Skin epidermis (tissue), 12 donors: ENCODE data around the gene TKFC.
"Not testable (repeated sequence)": the region's sequence is repeated elsewhere in the genome, so short reads cannot be mapped to it uniquely, and the experiment has no call there.

Source experiments
- H3K27ac ChIP-seq, 21 experiments: fragments of 200-600 bp; sonication (generic) in 11 of 21; one replicate each; pipeline ENCODE4 v1.5.0; 2020; ENCODE audit warnings: mild to moderate bottlenecking in 3 of 21, inconsistent platforms in 2 of 21, moderate library complexity in 2 of 21
- H3K4me3 ChIP-seq, 7 experiments: fragments of 200-600 bp; sonication (generic) in 2 of 7; one replicate each; pipeline ENCODE4 v1.5.0; 2020; ENCODE audit warnings: inconsistent platforms in 2 of 7, mild to moderate bottlenecking in 2 of 7, moderate library complexity in 1 of 7

TKFC gene

GRCh38 chr11:61361237-61361740 lies 28.3 kb downstream of the TKFC start:
- H3K27ac ChIP-seq, result peak overlapping the region; percentile 33 to 100 (median 99)
- peak overlapping the region; percentile 50 to 80 (median 71) for H3K4me3 ChIP-seq

DNA sequence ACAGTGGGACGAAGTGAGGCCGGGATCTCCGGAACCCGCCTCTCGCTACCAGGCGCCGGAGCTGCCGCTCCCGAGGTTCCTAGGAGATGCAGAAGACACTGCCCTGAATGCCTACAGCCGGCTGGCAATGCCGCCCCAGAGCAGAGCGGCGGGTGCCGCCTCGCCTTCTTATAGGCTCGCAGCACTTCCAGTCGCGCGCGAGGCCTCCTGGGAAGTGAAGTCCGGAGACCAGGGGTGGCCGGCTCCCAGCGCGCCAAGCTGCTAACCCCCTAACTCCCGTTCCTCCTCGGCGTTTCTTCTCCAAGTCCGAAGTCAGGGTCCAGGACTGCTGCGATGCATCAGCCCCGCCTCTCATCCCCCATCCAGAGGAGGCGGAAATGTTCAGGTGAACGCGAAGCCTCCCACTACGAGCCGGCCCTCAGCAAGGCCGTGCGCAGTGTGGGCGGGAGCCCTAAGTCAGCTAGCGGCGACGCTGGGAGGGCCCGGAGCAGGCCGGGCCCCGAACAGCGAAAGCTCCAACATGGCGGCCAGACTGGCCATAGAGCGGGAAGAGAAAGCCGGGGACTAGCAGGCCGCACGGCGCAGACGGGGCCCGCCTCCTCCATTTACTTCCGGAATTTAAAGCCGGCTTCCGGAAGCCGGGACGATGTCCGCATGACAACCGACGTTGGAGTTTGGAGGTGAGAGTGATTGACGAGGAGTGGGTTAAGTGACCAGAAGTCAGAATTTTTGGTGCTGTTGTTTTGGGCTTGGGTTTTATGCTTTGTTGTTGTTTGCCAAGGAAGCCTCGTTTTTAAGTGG lies 28.9 kb downstream of the TKFC start, which contains the start of the genes CYB561A3 and TMEM138:
Gene CYB561A3, minus strand, starts transcription at position 142 of the 801 bp plus-strand sequence. CDS start 5,169 bp downstream, outside the sequence.
Gene TMEM138, plus strand, starts transcription at position 634 of the 801 bp plus-strand sequence. CDS start 2,017 bp downstream, outside the sequence.
- H3K27ac ChIP-seq, result peak within 1 kb of the TSS; percentile 68 to 100 (median 99)
- H3K4me3 ChIP-seq, result peak within 1 kb of the TSS; percentile 50 to 80 (median 71)

DNA sequence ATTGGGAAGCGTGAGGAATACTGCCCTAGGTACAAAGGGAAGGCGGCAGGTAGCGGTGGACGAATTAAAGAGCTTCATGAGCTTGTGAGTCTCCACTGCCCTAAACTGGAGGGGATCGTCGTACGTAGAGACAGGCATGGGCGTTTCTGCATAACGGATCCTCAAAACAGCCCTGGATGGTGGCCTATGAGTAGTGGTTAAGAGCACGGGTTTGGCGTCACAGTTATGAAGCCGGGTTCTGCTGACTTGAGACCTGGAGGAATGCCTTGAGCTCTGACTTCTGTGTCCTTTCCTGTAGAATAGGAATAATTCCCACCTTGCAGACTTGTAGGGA lies 29.5 kb downstream of the TKFC start:
- Histone ChIP-seq H3K27ac (peak overlapping the region in 20 of 21 experiments; percentile 94 to 100 (median 99)), H3K4me3 (peak overlapping the region; percentile 50 to 80 (median 71))

DNA sequence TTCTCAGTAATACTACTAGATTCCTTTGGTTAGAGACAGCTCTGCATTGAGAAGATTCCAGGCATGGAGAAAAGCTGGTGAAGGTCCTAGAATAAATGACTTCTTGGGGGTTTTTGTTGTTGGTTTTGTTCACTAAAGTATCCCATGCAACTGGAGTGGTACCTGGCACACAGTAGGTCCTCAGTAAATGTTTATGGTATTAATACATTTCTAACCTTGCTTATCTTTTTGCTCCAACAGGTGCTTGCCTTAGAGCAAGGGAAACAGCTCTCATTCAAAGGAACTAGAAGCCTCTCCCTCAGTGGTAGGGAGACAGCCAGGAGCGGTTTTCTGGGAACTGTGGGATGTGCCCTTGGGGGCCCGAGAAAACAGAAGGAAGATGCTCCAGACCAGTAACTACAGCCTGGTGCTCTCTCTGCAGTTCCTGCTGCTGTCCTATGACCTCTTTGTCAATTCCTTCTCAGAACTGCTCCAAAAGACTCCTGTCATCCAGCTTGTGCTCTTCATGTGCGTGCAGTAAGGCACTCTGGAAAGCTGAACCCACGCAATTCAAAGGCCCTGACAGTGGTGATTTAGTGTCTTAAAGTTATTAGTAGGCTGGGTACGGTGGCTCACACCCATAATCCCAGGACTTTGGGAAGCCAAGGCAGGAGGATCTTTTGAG lies 31.1 kb downstream of the TKFC start:
- H3K4me3 ChIP-seq, result no peak overlapping the region
- peak overlapping the region in 3 of 21 experiments; percentile 27 to 100 (median 97) for H3K27ac ChIP-seq

- peak overlapping the region in 4 of 21 experiments; percentile 14 to 72 (median 24) for H3K27ac ChIP-seq
- H3K4me3 ChIP-seq, result no peak overlapping the region
These were observed 34.4 kb downstream of the TKFC start for GRCh38 chr11:61367406-61367805.

DNA sequence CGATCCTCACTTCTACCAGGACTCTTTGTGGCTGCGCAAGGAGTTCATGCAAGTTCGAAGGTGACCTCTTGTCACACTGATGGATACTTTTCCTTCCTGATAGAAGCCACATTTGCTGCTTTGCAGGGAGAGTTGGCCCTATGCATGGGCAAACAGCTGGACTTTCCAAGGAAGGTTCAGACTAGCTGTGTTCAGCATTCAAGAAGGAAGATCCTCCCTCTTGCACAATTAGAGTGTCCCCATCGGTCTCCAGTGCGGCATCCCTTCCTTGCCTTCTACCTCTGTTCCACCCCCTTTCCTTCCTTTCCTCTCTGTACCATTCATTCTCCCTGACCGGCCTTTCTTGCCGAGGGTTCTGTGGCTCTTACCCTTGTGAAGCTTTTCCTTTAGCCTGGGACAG lies 35.6 kb downstream of the TKFC start:
- H3K4me3 ChIP-seq, result no peak overlapping the region
- peak overlapping the region in 17 of 21 experiments; percentile 1 to 93 (median 72) for H3K27ac ChIP-seq

DNA sequence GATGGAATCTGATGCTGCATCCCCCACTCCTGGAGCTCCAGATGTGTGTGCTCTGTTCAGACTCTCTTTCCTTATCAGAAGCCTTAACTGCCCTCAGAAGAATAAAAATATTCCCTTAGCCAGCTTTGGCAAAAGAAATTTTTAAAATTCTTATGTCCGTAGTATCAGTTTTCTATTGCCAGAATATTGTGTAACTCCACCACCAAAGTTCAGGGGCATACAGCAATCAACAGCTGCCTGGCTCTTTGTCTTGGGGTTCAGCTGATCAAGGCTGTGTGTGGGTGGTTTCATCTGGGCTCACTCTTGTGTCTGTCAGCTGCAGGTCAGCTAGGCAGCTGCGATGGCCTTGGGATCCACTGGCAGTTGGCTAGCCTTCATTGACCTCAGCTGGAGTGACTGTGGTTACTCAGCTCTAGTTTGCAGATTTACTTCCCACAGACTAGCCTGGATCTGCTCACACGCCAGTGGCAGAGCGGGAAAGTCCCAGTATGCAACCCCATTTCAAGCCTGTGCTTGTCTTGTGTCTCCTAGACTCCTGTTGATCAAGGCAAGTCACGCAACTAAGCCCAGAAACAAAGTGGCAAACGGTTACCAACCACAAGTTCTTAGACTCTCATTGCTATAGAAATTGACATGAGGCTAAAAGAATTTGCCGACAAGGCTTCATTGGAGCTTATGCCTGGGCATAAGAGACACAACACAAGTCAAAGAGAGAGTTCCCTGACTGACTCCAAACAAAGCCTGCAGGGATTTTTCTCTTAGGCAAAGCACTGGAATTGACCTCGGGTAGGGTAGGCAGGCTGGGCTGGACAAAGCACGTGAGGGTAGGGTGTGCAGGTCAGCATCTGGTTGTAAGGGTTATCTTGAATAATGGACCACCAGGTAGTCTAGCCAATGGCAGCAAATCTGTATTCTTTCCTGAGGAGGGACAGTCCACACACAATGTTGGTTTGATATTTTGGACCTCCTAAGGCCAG lies 36.6 kb downstream of the TKFC start:
- H3K4me3 ChIP-seq, result no peak overlapping the region
- H3K27ac ChIP-seq, result peak overlapping the region; percentile 7 to 93 (median 73)

DNA sequence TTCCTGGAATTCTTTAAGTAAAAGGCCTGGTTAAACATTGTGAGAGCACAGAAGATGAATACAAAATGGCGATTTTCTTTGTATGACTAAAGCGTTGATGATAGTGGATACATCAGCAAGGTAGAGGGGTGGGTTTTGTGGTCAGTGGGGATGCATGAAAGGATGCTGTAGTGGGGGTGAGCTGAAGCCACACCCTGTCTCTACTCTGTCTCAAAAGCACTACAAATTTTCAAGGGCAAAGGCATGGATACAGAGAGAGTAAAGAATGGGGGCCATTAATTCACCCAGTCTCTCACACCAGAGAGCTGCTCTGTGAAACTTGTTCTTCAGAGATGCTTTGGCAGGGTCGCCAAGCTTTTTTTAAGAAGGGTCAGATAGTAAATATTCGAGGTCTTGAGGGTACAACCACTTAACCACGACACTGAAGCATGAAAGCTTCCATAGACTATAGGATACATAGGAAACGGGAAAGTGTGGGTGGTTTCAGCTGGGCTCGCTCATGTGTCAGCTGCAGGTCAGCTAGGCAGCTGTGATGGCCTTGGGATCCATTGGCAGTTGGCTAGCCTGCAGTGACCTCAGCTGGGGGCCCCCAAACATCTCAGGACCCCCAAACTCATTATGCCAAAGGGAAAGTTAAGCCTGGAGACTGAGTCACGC lies 37.4 kb downstream of the TKFC start:
- Histone ChIP-seq H3K4me3 (no peak overlapping the region), H3K27ac (peak overlapping the region in 20 of 21 experiments; percentile 16 to 93 (median 73))

DNA sequence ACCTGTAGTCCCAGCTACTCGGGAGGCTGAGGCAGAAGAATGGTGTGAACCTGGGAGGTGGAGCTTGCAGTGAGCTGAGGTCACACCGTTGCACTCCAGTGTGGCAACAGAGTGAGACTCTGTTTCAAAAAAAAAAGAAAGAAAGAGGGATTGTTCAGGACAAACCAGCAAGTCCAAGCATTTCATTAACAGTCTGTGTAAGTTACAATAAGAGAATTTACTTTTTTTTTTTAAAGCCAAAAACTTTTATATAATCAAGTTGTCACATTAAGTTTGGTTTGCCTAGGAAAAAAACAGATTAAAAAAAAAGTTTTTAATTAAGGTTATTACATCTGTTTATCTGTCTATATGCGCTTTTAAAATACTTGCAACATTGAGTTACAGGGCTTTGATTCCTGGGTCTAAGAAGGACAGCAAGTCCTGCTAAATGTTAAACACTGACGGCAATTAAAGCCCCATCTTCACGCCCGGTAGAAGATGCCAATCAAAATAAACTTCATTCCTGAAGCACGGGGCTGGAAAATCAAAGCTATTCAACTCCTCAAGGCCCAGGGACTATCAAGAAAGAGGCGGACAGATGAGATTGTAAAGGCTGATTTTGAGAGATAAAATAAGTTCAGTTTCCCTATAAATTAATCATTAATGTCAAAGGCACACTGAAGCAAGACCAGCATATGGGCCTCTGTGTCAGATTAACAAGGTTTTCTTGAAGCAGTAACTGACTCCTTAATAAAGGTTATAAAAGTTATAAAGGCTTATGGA lies 39.8 kb downstream of the TKFC start:
- H3K27ac ChIP-seq, result peak overlapping the region in 1 of 21 experiments; percentile 10
- H3K4me3 ChIP-seq, result no peak overlapping the region

DNA sequence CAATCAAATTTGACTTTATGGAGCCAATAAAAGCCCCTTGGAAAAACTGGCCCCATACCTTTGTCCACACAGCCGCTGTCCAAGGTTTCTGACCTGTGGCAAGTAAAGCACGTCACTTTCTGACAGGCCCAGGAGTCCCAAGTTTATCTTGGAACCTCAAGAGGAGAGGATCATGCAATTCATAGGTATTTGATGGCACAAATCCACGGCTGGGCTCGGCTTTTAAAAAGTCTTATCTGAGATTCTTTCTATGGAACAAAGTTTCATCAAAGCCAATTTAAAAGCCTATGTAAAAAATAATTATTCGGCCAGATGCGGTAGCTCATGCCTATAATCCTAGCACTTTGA lies 42.7 kb downstream of the TKFC start:
- Histone ChIP-seq H3K4me3 (no peak overlapping the region), H3K27ac (peak overlapping the region in 3 of 21 experiments; percentile 28 to 55 (median 30))

DNA sequence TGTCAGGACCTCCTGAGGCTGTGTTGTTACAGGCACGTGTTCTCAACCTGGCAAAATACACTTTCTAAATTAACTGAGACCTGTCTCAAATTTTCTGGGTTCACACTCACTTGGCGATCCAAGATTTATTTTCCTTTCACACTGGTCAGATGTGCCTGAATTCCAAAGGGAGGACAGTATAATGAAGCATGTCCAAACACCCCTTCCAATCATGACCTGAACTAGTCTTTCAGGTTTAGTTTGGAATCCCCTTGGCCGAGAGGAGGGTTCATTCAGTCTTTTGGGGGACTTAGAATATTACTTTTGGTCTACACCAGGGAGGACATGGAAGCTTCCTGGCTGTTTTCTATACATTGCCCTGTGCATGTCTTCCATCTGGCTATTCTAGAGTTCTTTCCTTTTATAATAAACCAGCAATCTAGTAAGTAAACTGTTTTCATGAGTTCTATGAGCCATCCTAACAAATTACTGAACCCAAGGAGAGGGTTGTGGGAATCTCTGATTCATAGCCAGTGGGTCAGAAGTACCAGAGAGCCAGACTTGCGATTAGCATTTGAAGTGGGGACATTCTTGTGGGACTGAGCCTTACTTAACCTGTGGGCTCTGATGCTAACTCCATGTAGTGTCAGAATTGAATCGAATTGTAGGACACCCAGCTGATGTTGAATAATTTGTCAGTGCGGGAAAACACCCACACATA lies 44.6 kb downstream of the TKFC start:
- no peak overlapping the region for H3K4me3 ChIP-seq
- H3K27ac ChIP-seq, result peak overlapping the region in 9 of 21 experiments; percentile 43 to 85 (median 73)

GRCh38 chr11:61378713-61379313 lies 45.8 kb downstream of the TKFC start:
- no peak overlapping the region for H3K4me3 ChIP-seq
- peak overlapping the region in 20 of 21 experiments; percentile 32 to 85 (median 64) for H3K27ac ChIP-seq

GRCh38 chr11:61380884-61381283 lies 47.9 kb downstream of the TKFC start:
- H3K27ac ChIP-seq, result no peak overlapping the region
- no peak overlapping the region for H3K4me3 ChIP-seq

GRCh38 chr11:61383859-61384258 lies 50.8 kb downstream of the TKFC start:
- H3K27ac ChIP-seq, H3K4me3 ChIP-seq: not testable (repeated sequence)

DNA sequence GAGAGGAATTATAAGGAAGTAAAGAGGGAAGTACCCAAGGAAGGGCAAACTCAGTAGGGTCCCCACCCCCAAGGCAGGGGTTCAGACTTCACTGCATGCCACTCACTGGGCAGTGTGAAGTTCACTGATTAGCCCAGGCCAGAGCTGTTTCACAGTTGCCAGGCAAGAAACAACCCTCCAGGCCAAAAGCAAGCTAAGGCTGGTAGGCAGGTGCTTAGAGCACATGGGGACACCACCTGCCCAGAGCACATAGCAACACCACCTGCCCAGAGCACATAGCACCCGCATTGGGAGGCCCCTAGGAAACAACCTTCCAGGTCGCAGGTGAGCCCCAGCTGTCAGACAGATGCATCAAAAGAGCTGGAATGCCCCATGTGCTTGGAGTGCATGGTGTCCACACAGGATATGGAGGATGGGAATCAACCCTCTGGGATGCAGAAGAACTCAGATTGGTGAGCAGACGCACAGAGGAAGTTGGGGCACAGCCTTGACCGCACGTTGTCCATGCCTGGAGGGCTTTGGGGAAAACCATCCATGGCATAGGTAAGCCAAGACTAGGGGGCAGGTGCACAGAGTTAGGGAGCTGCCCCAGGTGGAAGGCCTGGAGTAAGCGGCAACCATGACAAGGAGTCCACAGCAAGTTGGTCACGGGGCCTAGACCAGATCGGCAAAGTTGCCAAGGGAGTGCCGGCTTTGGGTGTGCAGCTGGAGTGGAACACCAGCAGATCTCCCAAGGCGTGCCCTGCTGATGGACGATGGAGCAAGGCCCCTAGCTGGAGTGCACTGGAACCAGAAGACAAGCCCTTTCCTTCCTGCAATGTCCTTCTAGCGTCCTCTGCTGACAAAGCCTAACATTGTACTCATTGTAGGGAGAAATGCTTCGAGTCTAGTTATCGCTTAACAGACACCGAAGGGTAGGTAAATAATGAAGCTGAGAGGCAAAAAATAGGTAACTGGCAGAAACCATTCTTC lies 51.5 kb downstream of the TKFC start:
- no peak overlapping the region for H3K27ac ChIP-seq
- no peak overlapping the region for H3K4me3 ChIP-seq

DNA sequence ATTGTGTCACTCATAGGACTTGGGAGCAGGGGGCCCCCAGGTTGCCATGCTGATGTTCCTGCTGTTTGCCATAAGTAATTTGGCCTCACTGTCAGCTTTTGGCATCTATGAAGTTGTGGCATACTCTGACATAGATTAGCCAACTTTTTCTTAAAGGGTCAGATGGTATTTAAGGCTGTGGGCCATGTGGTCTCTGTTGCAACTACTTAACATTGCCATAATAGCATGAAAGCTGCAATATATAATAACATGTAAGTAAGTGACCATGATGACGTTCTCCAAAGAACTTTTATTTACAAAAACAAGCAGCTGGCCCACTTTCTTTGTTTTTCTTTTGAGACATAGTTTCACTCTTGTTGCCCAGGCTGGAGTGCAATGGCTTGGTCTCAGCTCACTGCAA lies 57.1 kb downstream of the TKFC start:
- no peak overlapping the region for H3K4me3 ChIP-seq
- no peak overlapping the region for H3K27ac ChIP-seq
